Measurements from ENCODE around the gene KSR2. TPM values are rescaled to one million over a fixed set of nuclear protein-coding genes. Genes with fewer than 3 reads are reported as not detected.

The KSR2 gene
- total RNA-seq, 2 donors from 2014 or later, result 0.02 to 0.04 TPM

- DNase-seq (ENCODE audit: low spot score in 2 of 2) (no peak), ATAC-seq (no peak)
- Mint-ChIP-seq H3K36me3 (no peaks in the 10 kb centered on the region), H3K27ac (no peak overlapping the region), H3K9me3 (no peaks in the 10 kb centered on the region)
Observed at GRCh38 chr12:117855165-117855564, 113.6 kb downstream of the KSR2 start.

- ATAC-seq (peak; percentile 60 to 72), DNase-seq (ENCODE audit: low spot score in 2 of 2) (peak in 1 of 2 donors; percentile 69)
- H3K36me3 Mint-ChIP-seq, result no peaks in the 10 kb centered on the region
- no peaks in the 10 kb centered on the region for H3K9me3 Mint-ChIP-seq
- no peak overlapping the region for H3K27ac Mint-ChIP-seq
Observed at GRCh38 chr12:117854339-117855012, 114.3 kb downstream of the KSR2 start.

DNA sequence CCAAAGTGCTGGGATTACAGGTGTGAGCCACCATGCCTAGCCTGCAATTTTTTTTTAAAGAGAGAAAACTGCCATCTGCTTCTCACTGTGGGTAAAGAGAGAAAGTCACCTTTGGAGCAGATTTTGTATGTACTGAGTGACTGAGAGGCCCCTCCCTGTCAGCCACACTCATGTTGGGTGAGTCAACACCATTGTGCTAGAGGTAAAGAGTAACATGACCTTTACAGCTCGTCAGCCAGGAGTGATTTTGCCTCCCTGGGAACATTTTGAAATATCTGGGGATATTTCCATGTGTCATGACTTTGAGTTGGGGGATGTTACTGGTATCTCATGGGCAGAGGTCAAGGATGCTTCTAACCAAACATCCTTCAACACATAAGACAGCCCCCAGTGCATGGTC is 115.2 kb downstream of the KSR2 start:
- peak in 1 of 2 donors; percentile 43 for ATAC-seq
- Mint-ChIP-seq H3K9me3 (no peaks in the 10 kb centered on the region), H3K36me3 (no peaks in the 10 kb centered on the region), H3K27ac (no peak overlapping the region)
- no peak for DNase-seq (ENCODE audit: low spot score in 2 of 2)

DNA sequence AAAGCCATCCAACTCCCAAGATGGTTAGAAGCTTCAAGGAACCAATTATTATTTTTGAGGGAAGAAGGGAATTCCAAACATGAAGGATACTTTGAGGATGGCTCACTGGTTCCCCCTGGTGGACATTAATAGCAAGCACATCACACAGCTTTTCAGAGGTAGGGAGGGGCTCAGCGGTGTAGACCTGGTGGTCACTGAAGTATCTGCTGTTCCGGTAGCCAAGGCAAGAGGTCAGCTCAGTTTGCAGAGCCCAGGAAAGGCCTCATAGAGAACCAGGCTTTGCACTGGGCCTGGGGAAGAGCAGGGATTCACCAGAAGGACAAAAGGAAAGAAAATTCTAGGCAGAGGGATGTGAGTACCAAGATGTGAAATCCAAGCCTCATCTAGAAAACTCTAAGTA is 118.7 kb downstream of the KSR2 start:
- DNase-seq (ENCODE audit: low spot score in 2 of 2), result peak in 1 of 2 donors; percentile 17
- H3K36me3 Mint-ChIP-seq, result no peaks in the 10 kb centered on the region
- H3K9me3 Mint-ChIP-seq, result no peaks in the 10 kb centered on the region
- H3K27ac Mint-ChIP-seq, result no peak overlapping the region
- ATAC-seq, result peak in 1 of 2 donors; percentile 53

GRCh38 chr12:117847371-117847770 is 121.4 kb downstream of the KSR2 start:
- Mint-ChIP-seq H3K9me3 (peaks cover 3 to 5% of the 10 kb centered on the region in 2 donors), H3K36me3 (peaks cover 4 to 11% of the 10 kb centered on the region in 2 donors), H3K27ac (no peak overlapping the region)
- ATAC-seq, result no peak
- DNase-seq (ENCODE audit: low spot score in 2 of 2), result no peak

GRCh38 chr12:117845271-117845904 is 123.4 kb downstream of the KSR2 start:
- no peak for ATAC-seq
- H3K9me3 Mint-ChIP-seq, result peaks cover 3 to 5% of the 10 kb centered on the region in 2 donors

GRCh38 chr12:117844114-117844830 is 124.5 kb downstream of the KSR2 start:
- H3K27ac Mint-ChIP-seq, result no peak overlapping the region
- H3K9me3 Mint-ChIP-seq, result peaks cover 3 to 5% of the 10 kb centered on the region in 2 donors
- DNase-seq (ENCODE audit: low spot score in 2 of 2) (no peak), ATAC-seq (no peak)
- peaks cover 4 to 11% of the 10 kb centered on the region in 2 donors for H3K36me3 Mint-ChIP-seq

More at GRCh38 chr12:117845271-117845904, 123.4 kb downstream of the KSR2 start:
- H3K27ac Mint-ChIP-seq, result no peak overlapping the region
- H3K36me3 Mint-ChIP-seq, result peaks cover 4 to 11% of the 10 kb centered on the region in 2 donors
- no peak for DNase-seq (ENCODE audit: low spot score in 2 of 2)

GRCh38 chr12:117842630-117843029 is 126.2 kb downstream of the KSR2 start:
- Mint-ChIP-seq H3K9me3 (peaks cover 3 to 5% of the 10 kb centered on the region in 2 donors), H3K27ac (no peak overlapping the region), H3K36me3 (peaks cover 4 to 11% of the 10 kb centered on the region in 2 donors)
- ATAC-seq, result no peak
- DNase-seq (ENCODE audit: low spot score in 2 of 2), result no peak

- H3K27ac Mint-ChIP-seq, result no peak overlapping the region
- peaks cover 4 to 11% of the 10 kb centered on the region in 2 donors for H3K36me3 Mint-ChIP-seq
- peaks cover 3 to 5% of the 10 kb centered on the region in 2 donors for H3K9me3 Mint-ChIP-seq
- no peak for DNase-seq (ENCODE audit: low spot score in 2 of 2)
- no peak for ATAC-seq
Observed at GRCh38 chr12:117842220-117842619, 126.6 kb downstream of the KSR2 start.

GRCh38 chr12:117837737-117838050 is 131.1 kb downstream of the KSR2 start:
- ATAC-seq, result no peak
- no peaks in the 10 kb centered on the region for H3K36me3 Mint-ChIP-seq

DNA sequence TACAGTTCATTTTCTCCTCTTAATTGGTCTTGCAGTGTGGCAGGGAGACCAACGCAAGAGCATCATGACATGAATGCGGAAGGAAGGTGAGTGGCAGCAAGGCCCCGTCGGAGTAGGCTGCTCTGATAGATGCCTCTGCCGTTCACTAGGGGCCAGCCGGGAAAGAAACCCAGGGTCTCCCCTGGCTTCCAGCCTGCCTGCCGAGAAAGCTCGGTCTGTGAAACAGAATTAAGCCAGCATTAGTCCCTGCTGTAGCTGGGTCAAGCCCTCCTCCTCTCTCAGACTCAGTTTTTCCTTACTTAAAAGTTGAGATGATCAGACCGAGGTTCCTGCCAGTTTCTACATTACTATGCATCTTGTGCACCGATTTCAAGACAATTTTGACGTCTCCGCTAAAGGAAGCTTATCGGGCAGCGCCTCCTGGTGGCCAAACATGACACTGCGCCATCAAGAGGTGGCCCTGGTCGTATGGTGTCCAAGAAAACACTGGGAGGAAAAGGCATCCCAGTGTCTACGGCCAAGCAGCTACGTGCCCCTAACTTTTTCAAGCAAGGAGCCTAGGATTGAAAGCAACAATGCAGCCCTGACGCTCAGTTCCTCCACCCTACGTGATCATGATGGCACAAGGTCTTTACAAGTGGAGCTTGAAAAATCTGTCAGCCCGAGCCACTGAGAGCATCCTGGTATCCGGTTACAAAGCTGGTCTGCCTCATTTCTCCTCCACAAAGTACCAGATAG is 131.6 kb downstream of the KSR2 start:
- Mint-ChIP-seq H3K36me3 (no peaks in the 10 kb centered on the region), H3K9me3 (no peaks in the 10 kb centered on the region), H3K27ac (no peak overlapping the region)
- DNase-seq (ENCODE audit: low spot score in 2 of 2) (peak; percentile 60 to 83), ATAC-seq (peak; percentile 63 to 91)

More at GRCh38 chr12:117837737-117838050, 131.1 kb downstream of the KSR2 start:
- Mint-ChIP-seq H3K27ac (no peak overlapping the region), H3K9me3 (no peaks in the 10 kb centered on the region)
- no peak for DNase-seq (ENCODE audit: low spot score in 2 of 2)

GRCh38 chr12:117836476-117836875 is 132.3 kb downstream of the KSR2 start:
- no peak overlapping the region for H3K27ac Mint-ChIP-seq
- no peaks in the 10 kb centered on the region for H3K9me3 Mint-ChIP-seq
- H3K36me3 Mint-ChIP-seq, result no peaks in the 10 kb centered on the region
- ATAC-seq (no peak), DNase-seq (ENCODE audit: low spot score in 2 of 2) (no peak)

DNA sequence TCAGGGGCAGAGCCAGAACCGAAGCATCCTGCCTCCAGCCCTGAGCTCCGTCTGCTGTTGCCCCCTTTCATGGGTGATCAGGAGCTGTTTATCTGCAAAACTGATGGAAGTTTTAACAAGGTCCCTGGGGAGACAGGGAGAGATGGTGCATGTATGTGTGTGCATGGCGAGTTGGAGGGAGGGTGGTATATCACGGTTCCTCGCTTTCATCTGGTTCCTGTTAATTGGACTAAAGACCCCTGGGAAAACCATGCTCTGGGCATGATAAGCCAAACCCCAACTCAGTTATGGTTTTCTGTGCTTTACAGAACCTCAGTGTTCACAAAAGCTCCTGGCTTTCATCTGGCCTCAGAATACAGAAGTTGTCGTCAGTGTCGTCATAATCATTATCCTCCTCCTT is 133.6 kb downstream of the KSR2 start:
- H3K27ac Mint-ChIP-seq, result no peak overlapping the region
- DNase-seq (ENCODE audit: low spot score in 2 of 2), result no peak
- H3K9me3 Mint-ChIP-seq, result no peaks in the 10 kb centered on the region
- H3K36me3 Mint-ChIP-seq, result no peaks in the 10 kb centered on the region
- ATAC-seq, result no peak

DNA sequence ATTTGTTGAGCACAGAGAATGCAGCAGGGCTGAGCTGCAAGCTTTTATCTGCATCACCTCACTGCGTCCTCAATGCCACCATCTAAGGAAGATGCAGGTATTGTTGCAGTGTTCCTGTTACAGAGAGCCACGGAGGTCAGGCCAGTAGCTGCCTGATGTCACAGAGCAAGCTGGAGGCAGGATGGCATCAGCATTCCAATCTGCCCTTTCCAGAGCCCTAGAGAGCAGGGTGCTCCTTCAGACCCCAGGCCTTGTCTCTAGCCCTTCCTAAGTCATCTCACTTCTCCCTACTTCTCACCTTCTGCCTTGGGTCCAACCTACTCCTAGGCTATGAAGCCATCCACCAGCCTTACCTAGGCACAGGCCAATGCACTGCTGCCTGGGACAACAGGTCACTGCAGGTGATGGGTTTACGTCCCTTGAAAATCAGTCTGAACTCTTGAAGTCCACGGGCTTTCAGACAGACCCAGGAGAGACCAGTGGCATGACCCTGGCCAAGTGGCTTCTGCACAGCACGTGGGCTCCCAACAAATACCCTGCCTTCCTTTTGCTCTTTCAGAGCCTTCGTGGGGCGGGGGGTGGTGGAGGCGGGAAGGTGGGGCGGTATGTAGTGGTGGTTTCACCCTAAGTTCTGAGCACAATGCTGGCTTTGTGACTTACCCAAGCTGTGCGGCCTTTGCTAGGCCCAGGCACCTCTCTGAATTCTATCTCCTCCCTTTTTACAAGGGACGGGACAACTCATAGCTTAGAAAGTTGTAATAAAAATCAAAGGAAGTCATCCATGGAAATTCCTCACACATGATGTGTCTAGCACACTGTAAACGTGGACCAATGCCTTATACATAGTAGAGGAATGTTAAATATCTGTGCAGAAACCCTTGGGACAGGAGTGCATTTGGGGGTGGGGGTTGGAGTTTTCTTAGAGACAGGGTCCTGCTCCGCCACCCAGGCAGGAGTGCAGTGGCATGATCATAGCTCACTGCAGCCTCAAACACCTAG is 136.0 kb downstream of the KSR2 start:
- DNase-seq (ENCODE audit: low spot score in 2 of 2) (no peak), ATAC-seq (no peak)
- Mint-ChIP-seq H3K36me3 (peaks cover 9 to 12% of the 10 kb centered on the region in 2 donors), H3K9me3 (peaks cover 8 to 15% of the 10 kb centered on the region in 2 donors), H3K27ac (no peak overlapping the region)

- DNase-seq (ENCODE audit: low spot score in 2 of 2) (no peak), ATAC-seq (no peak)
- Mint-ChIP-seq H3K36me3 (peaks cover 9 to 12% of the 10 kb centered on the region in 2 donors), H3K9me3 (peaks cover 10 to 15% of the 10 kb centered on the region in 2 donors), H3K27ac (no peak overlapping the region)
Observed at GRCh38 chr12:117830471-117830870, 138.3 kb downstream of the KSR2 start.

- DNase-seq (ENCODE audit: low spot score in 2 of 2) (no peak), ATAC-seq (no peak)
- Mint-ChIP-seq H3K9me3 (peaks cover 12 to 15% of the 10 kb centered on the region in 2 donors), H3K36me3 (peaks cover 9 to 12% of the 10 kb centered on the region in 2 donors), H3K27ac (no peak overlapping the region)
Observed at GRCh38 chr12:117829108-117829507, 139.7 kb downstream of the KSR2 start.
